PFSK-1 (cell line): ENCODE results near the gene APOA4.

ENCODE experiments used
- FOXP2 ChIP-seq: optimal IDR thresholded peaks from 2 replicates; pipeline ENCODE3; 2011; ENCODE audit warnings: borderline replicate concordance, control low read depth, inconsistent platforms; ENCODE audit not compliant: insufficient read depth; ENCODE audit errors: extremely low read length, extremely low read depth
- POLR2AphosphoS5 ChIP-seq: IDR thresholded peaks from 2 replicates; pipeline ENCODE4 v1.6.1; 2012; ENCODE audit warnings: low read depth, mild to moderate bottlenecking, control low read depth, low read length, moderate library complexity
- SIN3A ChIP-seq: IDR thresholded peaks from 2 replicates; pipeline ENCODE4 v1.6.1; 2012; ENCODE audit warnings: mild to moderate bottlenecking, low read length, moderate library complexity, borderline replicate concordance; ENCODE audit not compliant: insufficient read depth
- TAF1 ChIP-seq: IDR thresholded peaks from 2 replicates; pipeline ENCODE4 v1.6.1; 2012; ENCODE audit warnings: low read length, control low read depth, borderline replicate concordance; ENCODE audit not compliant: insufficient read depth
- TF ChIP-seq, protein P1 (sequence below), 2 experiments: IDR thresholded peaks; 2 replicates each; pipeline versions ENCODE4 v1.6.1 to v1.8.0; 2011 to 2012; ENCODE audit warnings: low read depth in 2 of 2, low read length in 2 of 2, control low read depth in 1 of 2, inconsistent platforms in 1 of 2, mild to moderate bottlenecking in 1 of 2, moderate library complexity in 1 of 2; ENCODE audit not compliant: insufficient read depth in 1 of 2

APOA4 gene

DNA sequence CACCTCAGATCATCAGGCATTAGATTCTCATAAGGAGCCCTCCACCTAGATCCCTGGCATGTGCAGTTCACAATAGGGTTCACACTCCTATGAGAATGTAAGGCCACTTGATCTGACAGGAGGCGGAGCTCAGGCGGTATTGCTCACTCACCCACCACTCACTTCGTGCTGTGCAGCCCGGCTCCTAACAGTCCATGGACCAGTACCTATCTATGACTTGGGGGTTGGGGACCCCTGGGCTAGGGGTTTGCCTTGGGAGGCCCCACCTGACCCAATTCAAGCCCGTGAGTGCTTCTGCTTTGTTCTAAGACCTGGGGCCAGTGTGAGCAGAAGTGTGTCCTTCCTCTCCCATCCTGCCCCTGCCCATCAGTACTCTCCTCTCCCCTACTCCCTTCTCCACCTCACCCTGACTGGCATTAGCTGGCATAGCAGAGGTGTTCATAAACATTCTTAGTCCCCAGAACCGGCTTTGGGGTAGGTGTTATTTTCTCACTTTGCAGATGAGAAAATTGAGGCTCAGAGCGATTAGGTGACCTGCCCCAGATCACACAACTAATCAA, 8.8 kb upstream of the APOA4 start:
- TF ChIP-seq SIN3A = no peak
- no peak for TF ChIP-seq TAF1
- no peak for TF ChIP-seq POLR2AphosphoS5
- TF ChIP-seq, protein P1, sequence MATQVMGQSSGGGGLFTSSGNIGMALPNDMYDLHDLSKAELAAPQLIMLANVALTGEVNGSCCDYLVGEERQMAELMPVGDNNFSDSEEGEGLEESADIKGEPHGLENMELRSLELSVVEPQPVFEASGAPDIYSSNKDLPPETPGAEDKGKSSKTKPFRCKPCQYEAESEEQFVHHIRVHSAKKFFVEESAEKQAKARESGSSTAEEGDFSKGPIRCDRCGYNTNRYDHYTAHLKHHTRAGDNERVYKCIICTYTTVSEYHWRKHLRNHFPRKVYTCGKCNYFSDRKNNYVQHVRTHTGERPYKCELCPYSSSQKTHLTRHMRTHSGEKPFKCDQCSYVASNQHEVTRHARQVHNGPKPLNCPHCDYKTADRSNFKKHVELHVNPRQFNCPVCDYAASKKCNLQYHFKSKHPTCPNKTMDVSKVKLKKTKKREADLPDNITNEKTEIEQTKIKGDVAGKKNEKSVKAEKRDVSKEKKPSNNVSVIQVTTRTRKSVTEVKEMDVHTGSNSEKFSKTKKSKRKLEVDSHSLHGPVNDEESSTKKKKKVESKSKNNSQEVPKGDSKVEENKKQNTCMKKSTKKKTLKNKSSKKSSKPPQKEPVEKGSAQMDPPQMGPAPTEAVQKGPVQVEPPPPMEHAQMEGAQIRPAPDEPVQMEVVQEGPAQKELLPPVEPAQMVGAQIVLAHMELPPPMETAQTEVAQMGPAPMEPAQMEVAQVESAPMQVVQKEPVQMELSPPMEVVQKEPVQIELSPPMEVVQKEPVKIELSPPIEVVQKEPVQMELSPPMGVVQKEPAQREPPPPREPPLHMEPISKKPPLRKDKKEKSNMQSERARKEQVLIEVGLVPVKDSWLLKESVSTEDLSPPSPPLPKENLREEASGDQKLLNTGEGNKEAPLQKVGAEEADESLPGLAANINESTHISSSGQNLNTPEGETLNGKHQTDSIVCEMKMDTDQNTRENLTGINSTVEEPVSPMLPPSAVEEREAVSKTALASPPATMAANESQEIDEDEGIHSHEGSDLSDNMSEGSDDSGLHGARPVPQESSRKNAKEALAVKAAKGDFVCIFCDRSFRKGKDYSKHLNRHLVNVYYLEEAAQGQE (IDR thresholded peaks at IDR 0.05; ENCODE audit: insufficient read depth in 1 of 2, low read depth in 2 of 2, low read length in 2 of 2) = no peak
- TF ChIP-seq FOXP2 = no peak

DNA sequence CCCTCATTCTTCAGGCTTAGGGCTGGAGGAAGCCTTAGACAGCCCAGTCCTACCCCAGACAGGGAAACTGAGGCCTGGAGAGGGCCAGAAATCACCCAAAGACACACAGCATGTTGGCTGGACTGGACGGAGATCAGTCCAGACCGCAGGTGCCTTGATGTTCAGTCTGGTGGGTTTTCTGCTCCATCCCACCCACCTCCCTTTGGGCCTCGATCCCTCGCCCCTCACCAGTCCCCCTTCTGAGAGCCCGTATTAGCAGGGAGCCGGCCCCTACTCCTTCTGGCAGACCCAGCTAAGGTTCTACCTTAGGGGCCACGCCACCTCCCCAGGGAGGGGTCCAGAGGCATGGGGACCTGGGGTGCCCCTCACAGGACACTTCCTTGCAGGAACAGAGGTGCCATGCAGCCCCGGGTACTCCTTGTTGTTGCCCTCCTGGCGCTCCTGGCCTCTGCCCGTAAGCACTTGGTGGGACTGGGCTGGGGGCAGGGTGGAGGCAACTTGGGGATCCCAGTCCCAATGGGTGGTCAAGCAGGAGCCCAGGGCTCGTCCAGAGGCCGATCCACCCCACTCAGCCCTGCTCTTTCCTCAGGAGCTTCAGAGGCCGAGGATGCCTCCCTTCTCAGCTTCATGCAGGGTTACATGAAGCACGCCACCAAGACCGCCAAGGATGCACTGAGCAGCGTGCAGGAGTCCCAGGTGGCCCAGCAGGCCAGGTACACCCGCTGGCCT, 7.2 kb upstream of the APOA4 start:
- TF ChIP-seq FOXP2 (no peak), SIN3A (no peak), TAF1 (no peak), POLR2AphosphoS5 (no peak)
- TF ChIP-seq, protein P1 (IDR thresholded peaks at IDR 0.05; ENCODE audit: insufficient read depth in 1 of 2, low read depth in 2 of 2, low read length in 2 of 2) = no peak

- TF ChIP-seq POLR2AphosphoS5 (no peak), FOXP2 (no peak), SIN3A (no peak), TAF1 (no peak)
- TF ChIP-seq, protein P1 (IDR thresholded peaks at IDR 0.05; ENCODE audit: insufficient read depth in 1 of 2, low read depth in 2 of 2, low read length in 2 of 2) = no peak
Measured at GRCh38 chr11:116829525-116830183, 6.5 kb upstream of the APOA4 start, which contains the start of gene APOC3. APOC3 (plus strand) TSS chr11:116829907; CDS start chr11:116830583, 676 bp downstream.

- TF ChIP-seq TAF1 (no peak), POLR2AphosphoS5 (no peak), FOXP2 (no peak), SIN3A (no peak)
- TF ChIP-seq, protein P1 (IDR thresholded peaks at IDR 0.05; ENCODE audit: insufficient read depth in 1 of 2, low read depth in 2 of 2, low read length in 2 of 2) = no peak
Measured at GRCh38 chr11:116828632-116829524, 5.8 kb upstream of the APOA4 start.
